ENCODE data around the gene PATE2. TPM values are rescaled to one million over a fixed set of nuclear protein-coding genes. Genes with fewer than 3 reads are reported as not detected.

Gene PATE2
- total RNA-seq, 1 experiment from 2014 or later = not detected

DNA sequence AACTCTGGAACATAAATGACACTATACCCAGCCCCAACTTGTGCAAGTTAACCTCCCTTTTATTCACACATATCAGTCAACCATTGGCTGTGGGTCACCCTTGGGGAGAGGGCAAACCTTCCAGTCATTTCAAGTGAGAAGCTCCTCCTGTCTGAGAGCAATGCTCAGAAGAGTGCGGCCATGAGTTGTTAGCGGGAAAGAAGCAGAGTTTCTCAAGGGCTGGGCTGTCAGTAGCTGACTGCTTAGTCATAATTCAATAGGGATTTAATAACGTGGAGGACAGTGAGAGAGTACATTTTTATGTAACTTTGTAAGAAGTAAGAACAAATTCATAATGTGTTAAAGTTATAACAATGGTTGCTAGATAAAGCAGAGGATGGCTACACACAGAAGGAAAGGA is 5.1 kb downstream of the PATE2 start:
- H3K9me3 ChIP-seq = no peaks in the 10 kb centered on the region
- Mint-ChIP-seq H3K27me3 (ENCODE audit: insufficient read depth, unreplicated experiment) (peaks cover 22% of the 10 kb centered on the region), H3K36me3 (ENCODE audit: insufficient read depth, unreplicated experiment) (no peaks in the 10 kb centered on the region), H3K4me1 (ENCODE audit: low read depth, unreplicated experiment) (no peaks in the 10 kb centered on the region), H3K4me3 (ENCODE audit: unreplicated experiment) (no peak overlapping the region), H3K9me3 (ENCODE audit: unreplicated experiment) (no peaks in the 10 kb centered on the region), H3K27ac (ENCODE audit: unreplicated experiment) (no peak overlapping the region)
- H3K27me3 ChIP-seq (replicated peaks; ENCODE audit: control insufficient read depth, insufficient read depth, low read length) = 0 out of 2 replicates have a peak, but pooled peaks cover 2% of the 10 kb centered on the region
- no peaks in the 10 kb centered on the region for H3K4me1 ChIP-seq
- CTCF ChIA-PET = no interaction called here
- no peaks in the 10 kb centered on the region for H3K36me3 ChIP-seq (ENCODE audit: control insufficient read depth, insufficient read depth, low read length)
- BruUV-seq (replicated peaks) = no TSS peak
- POLR2A ChIA-PET = no interaction called here
- TF ChIP-seq, protein P1, sequence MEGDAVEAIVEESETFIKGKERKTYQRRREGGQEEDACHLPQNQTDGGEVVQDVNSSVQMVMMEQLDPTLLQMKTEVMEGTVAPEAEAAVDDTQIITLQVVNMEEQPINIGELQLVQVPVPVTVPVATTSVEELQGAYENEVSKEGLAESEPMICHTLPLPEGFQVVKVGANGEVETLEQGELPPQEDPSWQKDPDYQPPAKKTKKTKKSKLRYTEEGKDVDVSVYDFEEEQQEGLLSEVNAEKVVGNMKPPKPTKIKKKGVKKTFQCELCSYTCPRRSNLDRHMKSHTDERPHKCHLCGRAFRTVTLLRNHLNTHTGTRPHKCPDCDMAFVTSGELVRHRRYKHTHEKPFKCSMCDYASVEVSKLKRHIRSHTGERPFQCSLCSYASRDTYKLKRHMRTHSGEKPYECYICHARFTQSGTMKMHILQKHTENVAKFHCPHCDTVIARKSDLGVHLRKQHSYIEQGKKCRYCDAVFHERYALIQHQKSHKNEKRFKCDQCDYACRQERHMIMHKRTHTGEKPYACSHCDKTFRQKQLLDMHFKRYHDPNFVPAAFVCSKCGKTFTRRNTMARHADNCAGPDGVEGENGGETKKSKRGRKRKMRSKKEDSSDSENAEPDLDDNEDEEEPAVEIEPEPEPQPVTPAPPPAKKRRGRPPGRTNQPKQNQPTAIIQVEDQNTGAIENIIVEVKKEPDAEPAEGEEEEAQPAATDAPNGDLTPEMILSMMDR (IDR thresholded peaks at IDR 0.05; ENCODE audit: insufficient read depth in 1 of 2, low read depth in 1 of 2, low read length in 1 of 2, severe bottlenecking in 1 of 2, unreplicated experiment in 1 of 2) = no peak
- no peak overlapping the region for H3K4me3 ChIP-seq (ENCODE audit: low read depth, low read length)
- intact Hi-C loops (cut with micrococcal nuclease; ENCODE audit: unreplicated experiment) = no loop called here
- no peak for DNase-seq

DNA sequence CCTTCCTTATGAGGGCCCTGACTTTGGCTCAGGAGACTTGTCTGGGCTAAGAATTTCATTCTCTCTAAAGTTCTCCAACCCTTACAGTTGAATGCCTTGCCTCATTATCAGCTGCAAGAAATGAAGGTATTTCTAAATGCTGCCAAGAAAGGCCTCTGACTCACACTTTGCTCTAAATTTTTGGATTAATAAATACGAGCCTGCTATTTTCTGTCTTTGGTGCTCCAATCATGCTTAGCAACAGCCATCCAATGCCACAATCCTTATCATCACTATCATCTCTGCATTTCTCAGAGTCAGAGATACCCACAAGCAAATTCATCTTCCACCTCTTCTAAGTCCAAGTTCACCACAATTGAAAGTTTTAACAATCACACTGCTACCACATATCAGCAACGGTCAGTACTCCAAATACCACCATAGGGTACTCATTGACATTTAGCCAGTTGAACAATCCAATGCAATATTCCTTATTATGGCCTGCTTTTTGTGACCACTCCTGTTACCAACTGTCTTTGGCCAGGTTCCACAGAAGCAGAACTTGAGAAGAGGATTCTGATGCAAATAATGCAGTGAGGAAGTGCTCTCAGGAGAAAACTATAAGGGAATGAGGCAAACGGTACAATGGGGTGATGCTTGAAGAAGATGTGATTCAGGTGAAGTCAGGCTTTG is 5.7 kb downstream of the PATE2 start:
- no peak overlapping the region for H3K27ac Mint-ChIP-seq (ENCODE audit: unreplicated experiment)
- no peaks in the 10 kb centered on the region for H3K4me1 ChIP-seq
- no peaks in the 10 kb centered on the region for H3K9me3 ChIP-seq
- H3K27me3 ChIP-seq (replicated peaks; ENCODE audit: control insufficient read depth, insufficient read depth, low read length) = 0 out of 2 replicates have a peak, but pooled peaks cover 2% of the 10 kb centered on the region
- TF ChIP-seq, protein P1 (IDR thresholded peaks at IDR 0.05; ENCODE audit: insufficient read depth in 1 of 2, low read depth in 1 of 2, low read length in 1 of 2, severe bottlenecking in 1 of 2, unreplicated experiment in 1 of 2) = no peak
- H3K36me3 Mint-ChIP-seq (ENCODE audit: insufficient read depth, unreplicated experiment) = no peaks in the 10 kb centered on the region
- intact Hi-C loops (cut with micrococcal nuclease; ENCODE audit: unreplicated experiment) = no loop called here
- no peaks in the 10 kb centered on the region for H3K9me3 Mint-ChIP-seq (ENCODE audit: unreplicated experiment)
- no peak for DNase-seq
- peaks cover 26% of the 10 kb centered on the region for H3K27me3 Mint-ChIP-seq (ENCODE audit: insufficient read depth, unreplicated experiment)
- no peaks in the 10 kb centered on the region for H3K4me1 Mint-ChIP-seq (ENCODE audit: low read depth, unreplicated experiment)
- H3K4me3 ChIP-seq (ENCODE audit: low read depth, low read length) = no peak overlapping the region
- ChIA-PET POLR2A (no interaction called here), CTCF (no interaction called here)
- H3K36me3 ChIP-seq (ENCODE audit: control insufficient read depth, insufficient read depth, low read length) = no peaks in the 10 kb centered on the region
- BruUV-seq (replicated peaks) = no TSS peak
- no peak overlapping the region for H3K4me3 Mint-ChIP-seq (ENCODE audit: unreplicated experiment)

DNA sequence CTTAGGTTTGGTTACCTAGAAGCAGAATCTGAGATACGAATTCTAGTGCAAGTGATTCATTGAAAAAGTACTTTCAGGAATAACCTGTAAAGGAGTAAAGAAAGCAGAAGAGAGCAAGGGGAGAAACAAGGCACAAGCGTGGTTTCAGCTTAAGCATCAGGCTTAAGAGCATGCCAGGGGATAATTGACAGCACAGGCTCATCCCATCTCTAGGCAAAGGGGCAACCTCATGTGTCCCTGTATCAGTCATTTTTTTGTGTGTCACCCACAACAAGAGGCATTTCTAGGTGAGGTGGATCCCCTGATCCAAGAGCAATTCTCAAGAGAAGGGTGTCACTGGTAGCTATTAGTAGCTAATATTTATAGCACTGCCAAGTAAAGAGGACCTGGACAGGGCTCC is 8.0 kb downstream of the PATE2 start:
- intact Hi-C loops (cut with micrococcal nuclease; ENCODE audit: unreplicated experiment) = no loop called here
- no peaks in the 10 kb centered on the region for H3K36me3 Mint-ChIP-seq (ENCODE audit: insufficient read depth, unreplicated experiment)
- CTCF ChIA-PET = no interaction called here
- H3K9me3 ChIP-seq = no peaks in the 10 kb centered on the region
- H3K4me3 Mint-ChIP-seq (ENCODE audit: unreplicated experiment) = no peak overlapping the region
- no TSS peak for BruUV-seq (replicated peaks)
- peaks cover 35% of the 10 kb centered on the region for H3K27me3 Mint-ChIP-seq (ENCODE audit: insufficient read depth, unreplicated experiment)
- H3K36me3 ChIP-seq (ENCODE audit: control insufficient read depth, insufficient read depth, low read length) = no peaks in the 10 kb centered on the region
- H3K4me1 Mint-ChIP-seq (ENCODE audit: low read depth, unreplicated experiment) = no peaks in the 10 kb centered on the region
- POLR2A ChIA-PET = no interaction called here
- no peak overlapping the region for H3K4me3 ChIP-seq (ENCODE audit: low read depth, low read length)
- TF ChIP-seq, protein P1 (IDR thresholded peaks at IDR 0.05; ENCODE audit: insufficient read depth in 1 of 2, low read depth in 1 of 2, low read length in 1 of 2, severe bottlenecking in 1 of 2, unreplicated experiment in 1 of 2) = no peak
- H3K27me3 ChIP-seq (replicated peaks; ENCODE audit: control insufficient read depth, insufficient read depth, low read length) = 0 out of 2 replicates have a peak, but pooled peaks cover 2% of the 10 kb centered on the region
- no peaks in the 10 kb centered on the region for H3K4me1 ChIP-seq
- H3K9me3 Mint-ChIP-seq (ENCODE audit: unreplicated experiment) = no peaks in the 10 kb centered on the region
- DNase-seq = no peak
- no peak overlapping the region for H3K27ac Mint-ChIP-seq (ENCODE audit: unreplicated experiment)

Measured in Caco-2 (cell line).